DND-41 (cell line): ENCODE data around the gene SCN3B.

Source experiments
- CTCF ChIP-seq: IDR thresholded peaks from 2 replicates; pipeline ENCODE4 v1.5.1; 2012; ENCODE audit warnings: borderline replicate concordance, low read length, moderate library complexity, mild to moderate bottlenecking; ENCODE audit not compliant: poor library complexity, severe bottlenecking; ENCODE audit errors: extremely low read depth
- EZH2 ChIP-seq: IDR thresholded peaks from 3 replicates; pipeline ENCODE4 v1.6.1; 2012; ENCODE audit warnings: borderline replicate concordance, low read depth, mild to moderate bottlenecking, moderate library complexity, low read length, inconsistent platforms; ENCODE audit not compliant: severe bottlenecking

GRCh38 chr11:123672568-123672967 lies 18.1 kb upstream of the SCN3B start:
- TF ChIP-seq CTCF (no peak), EZH2 (no peak)
